Psoas muscle (tissue), 8 donors: Measurements from ENCODE around the gene ANKRD50. TPM values are rescaled to one million over a fixed set of nuclear protein-coding genes. Genes with fewer than 3 reads are reported as not detected.

ENCODE experiments used
- ATAC-seq, 4 donors: fragments of 200-7000 bp; cut with Tn5 transposase; one replicate each; pipeline ENCODE4 v1.9.1; 2020; ENCODE audit warnings: moderate library complexity in 3 of 4, mild to moderate bottlenecking in 2 of 4
- DNase-seq, 2 donors: peaks; one replicate each; pipeline ENCODE4 v3.0.0-alpha.2; 2020
- H3K27ac ChIP-seq: fragments of 200-600 bp; one replicate; pipeline ENCODE4 v1.8.0; 2022
- H3K27me3 ChIP-seq, 3 donors: fragments of 200-600 bp in 1 of 3; one replicate each; pipeline versions ENCODE4 v1.6.1 to v1.8.0; 2013 to 2022; ENCODE audit warnings: low read length in 2 of 3, mild to moderate bottlenecking in 2 of 3, moderate library complexity in 1 of 3; ENCODE audit not compliant: insufficient read depth in 3 of 3
- H3K36me3 ChIP-seq, 2 donors: fragments of 200-600 bp in 1 of 2; one replicate each; pipeline versions ENCODE4 v1.6.1 to v1.8.0; 2013 to 2022; ENCODE audit warnings: low read depth in 1 of 2, mild to moderate bottlenecking in 1 of 2, moderate library complexity in 1 of 2; ENCODE audit not compliant: insufficient read depth in 1 of 2
- H3K4me1 ChIP-seq: fragments of 200-600 bp; one replicate; pipeline ENCODE4 v1.8.0; 2022
- H3K4me3 ChIP-seq: fragments of 200-600 bp; one replicate; pipeline ENCODE4 v1.8.0; 2022; ENCODE audit warnings: mild to moderate bottlenecking
- H3K9me3 ChIP-seq: fragments of 200-600 bp; one replicate; pipeline ENCODE4 v1.8.0; 2022
- CTCF ChIP-seq: fragments of 200-600 bp; IDR thresholded peaks from one replicate; pipeline ENCODE4 v1.8.0; 2022; ENCODE audit warnings: antibody characterized with exemption
- WGBS, 3 donors: extraction: QIAGEN DNeasy Blood & Tissue Kit; methylation state at CpG; one replicate each; pipeline versions ENCODE4 v1.1.6 to v1.1.7; 2013; 5-methylcytosine and 5-hydroxymethylcytosine counted together
- intact Hi-C, 2 donors: fragments of 100-400 bp; cut with DNase I; formaldehyde crosslinking; loops; one replicate each; pipeline versions ENCODE4 v1.11.0 to v1.14.2; 2022
- long read RNA-seq, 2 donors: library from polyadenylated mRNA; unstranded; transcript quantifications; one replicate each; pipeline ENCODE4 v2.0.0, GENCODE V29; 2021
- polyA plus RNA-seq, 3 donors: library from polyadenylated mRNA; stranded (reverse); fragments of 200-250 nt; gene quantifications; one replicate each; pipeline ENCODE4 v1.2.3, GENCODE V29; 2013
- total RNA-seq, 4 donors: library from RNA; stranded (reverse); fragmentation: NEBNext Ultra II Directional in 2 of 4; extraction: Animal tissue kit (Norgen Biotek cat#: 25700) in 2 of 4; gene quantifications; one replicate each; pipeline versions ENCODE4 v1.2.1 to v1.2.4, GENCODE V29; 2021 to 2023
- donor health status: healthy with polysubstance abuse.
- donor health status: DM: no; HTN: no; CAD: no; lungs with moderate emphysema.
- donor health status: Bipolar disorder and iron deficiency.
- donor health status: healthy.
- donor health status: DM: yes; HTN: yes; CAD: no.
- donor health status: DM: no; HTN: no; CAD: no.
- donor health status: DM: no; HTN: no; CAD: no.
- donor health status: DM: yes; HTN: yes; CAD: no.

The ANKRD50 gene
- total RNA-seq = 1 to 10 TPM; 2.9 to 7.0 (median 4.8) TPM
- polyA plus RNA-seq = 1 to 10 TPM in 2 of 3 donors, under 1 TPM in 1; 0.66 to 3.1 (median 1.4) TPM
- long read RNA-seq, donor 1, partial matches to known transcripts = 1 of 2 reads
- long read RNA-seq, donor 1, other reads (novel, unspliced or antisense) = 1 of 2 reads
- long read RNA-seq, donor 2, partial matches to known transcripts = 1 of 1 reads
- long read RNA-seq, donor 2, other reads (novel, unspliced or antisense) = 0 of 1 reads

GRCh38 chr4:124712372-124713184 is at the start of gene ANKRD50:
TSS of gene ANKRD50 (minus strand) at chr4:124712732. CDS start at chr4:124710511, 2,221 bp downstream.
- DNase-seq (peak; percentile 89 to 92), ATAC-seq (peak; percentile 87 to 91 (median 90))
- H3K4me3 ChIP-seq = peak within 1 kb of the TSS; percentile 83
- peak within 1 kb of the TSS; percentile 90 for H3K27ac ChIP-seq
- H3K9me3 ChIP-seq = no peaks in the 10 kb centered on the region
- peaks cover 22% of the 10 kb centered on the region for H3K4me1 ChIP-seq
- H3K36me3 ChIP-seq = peaks cover 0 to under 1% of the 10 kb centered on the region in 2 donors
- no peak for TF ChIP-seq CTCF
- 0% methylated on average over 36 to 85 of the region's 85 CpGs for WGBS, 3 donors
- intact Hi-C loops = loop anchor here (10.0 kb wide), 2 partner anchors 222 to 378 kb away; no protein-coding TSS in a partner anchor
- no peaks in the 10 kb centered on the region for H3K27me3 ChIP-seq

- Histone ChIP-seq H3K9me3 (no peaks in the 10 kb centered on the region), H3K27me3 (no peaks in the 10 kb centered on the region), H3K4me1 (no peaks in the 10 kb centered on the region), H3K36me3 (no peaks in the 10 kb centered on the region), H3K4me3 (no peak overlapping the region), H3K27ac (no peak overlapping the region)
- intact Hi-C loops = no loop called here
- WGBS, 3 donors = 48 to 71% (median 64%) methylated on average over 1 of the region's 1 CpG
- TF ChIP-seq CTCF = no peak
- ATAC-seq = no peak
- no peak for DNase-seq
Observed at GRCh38 chr4:124757126-124757525, 44.6 kb upstream of the ANKRD50 start.

- no peaks in the 10 kb centered on the region for H3K4me1 ChIP-seq
- TF ChIP-seq CTCF = no peak
- no peaks in the 10 kb centered on the region for H3K9me3 ChIP-seq
- H3K4me3 ChIP-seq = no peak overlapping the region
- DNase-seq (no peak), ATAC-seq (no peak)
- no peaks in the 10 kb centered on the region for H3K36me3 ChIP-seq
- H3K27me3 ChIP-seq = no peaks in the 10 kb centered on the region
- intact Hi-C loops = no loop called here
- H3K27ac ChIP-seq = no peak overlapping the region
Observed at GRCh38 chr4:124754681-124755080, 42.1 kb upstream of the ANKRD50 start.

- no peak for DNase-seq
- ATAC-seq = no peak
- H3K27me3 ChIP-seq = no peaks in the 10 kb centered on the region
- intact Hi-C loops = no loop called here
- H3K27ac ChIP-seq = no peak overlapping the region
- no peaks in the 10 kb centered on the region for H3K36me3 ChIP-seq
- WGBS, 3 donors = 65 to 81% (median 69%) methylated on average over 4 of the region's 4 CpGs
- no peaks in the 10 kb centered on the region for H3K9me3 ChIP-seq
- no peak overlapping the region for H3K4me3 ChIP-seq
- no peaks in the 10 kb centered on the region for H3K4me1 ChIP-seq
- no peak for TF ChIP-seq CTCF
Observed at GRCh38 chr4:124753941-124754581, 41.5 kb upstream of the ANKRD50 start.
